K562 (cell line): Measurements from ENCODE around the gene STRIP1. TPM values are rescaled to one million over a fixed set of nuclear protein-coding genes. Genes with fewer than 3 reads are reported as not detected.

Experiments
- ATAC-seq: fragments of 200-7000 bp; cut with Tn5 transposase; 3 replicates; pipeline ENCODE4 v1.9.1; 2020; ENCODE audit warnings: moderate library complexity
- BruUV-seq: library from RNA; stranded (reverse); fragments of 400-500 nt; replicated peaks from 2 replicates; lab custom pipeline; 2021; lab: Mats Ljungman, UMichigan
- CTCF ChIA-PET: fragments of 300-600 bp; formaldehyde crosslinking; extraction: SDS; loops from one replicate; lab custom pipeline; 2021; ENCODE audit warnings: low intra/inter-chr PET ratio; lab: Yijun Ruan, JAX
- POLR2A ChIA-PET: fragments of 300-600, 350-650 bp; sonication (Branson Sonifier 250); formaldehyde crosslinking; extraction: SDS; loops from one replicate; lab custom pipeline; 2021; ENCODE audit warnings: antibody characterized with exemption, inconsistent platforms; lab: Yijun Ruan, JAX
- DNase-seq, 4 experiments: peaks; one replicate each; pipeline versions ENCODE4 v3.0.0 to v3.0.0-alpha.2; 2011 to 2018; ENCODE audit warnings: low spot score in 3 of 4, mixed read lengths in 3 of 4; ENCODE audit errors: extremely low read depth in 1 of 4
- FAIRE-seq: peaks from 2 replicates; lab custom pipeline; 2011; peaks lifted over from hg19 to GRCh38; lab: Jason Lieb, UNC
- H2AFZ ChIP-seq: 2 replicates; pipeline ENCODE4 v1.6.0; 2011; ENCODE audit warnings: low read depth, low read length, control low read depth, inconsistent platforms
- H3K27ac ChIP-seq: fragments of 200-600 bp; 3 replicates; pipeline ENCODE4 v1.8.0; 2011; ENCODE audit warnings: low read depth, mild to moderate bottlenecking, control low read depth, inconsistent platforms, low read length, moderate library complexity, mixed read lengths; ENCODE audit errors: extremely low read depth
- H3K27me3 ChIP-seq, 2 experiments: fragments of 300-600 bp in 1 of 2; 2 replicates in 1 of 2; 3 replicates in 1 of 2; pipeline versions ENCODE4 v1.6.0 to v1.8.0; 2011; ENCODE audit warnings: inconsistent platforms in 2 of 2, low read length in 2 of 2, mild to moderate bottlenecking in 1 of 2, mixed read lengths in 1 of 2, moderate library complexity in 1 of 2; ENCODE audit not compliant: control insufficient read depth in 2 of 2, insufficient read depth in 2 of 2
- H3K36me3 ChIP-seq: fragments of 300-600 bp; 3 replicates; pipeline ENCODE4 v1.8.0; 2011; ENCODE audit warnings: mild to moderate bottlenecking, low read length, inconsistent platforms; ENCODE audit not compliant: control insufficient read depth, insufficient read depth
- H3K4me1 ChIP-seq, 2 experiments: fragments of 200-600 bp in 1 of 2; replicated peaks in 1 of 2; 2 replicates in 1 of 2; 3 replicates in 1 of 2; pipeline versions ENCODE4 v1.5.1 to v1.8.0; 2011; ENCODE audit warnings: inconsistent platforms in 2 of 2, low read length in 2 of 2, mild to moderate bottlenecking in 1 of 2, mixed read lengths in 1 of 2, moderate library complexity in 1 of 2; ENCODE audit not compliant: control insufficient read depth in 2 of 2, insufficient read depth in 2 of 2
- H3K4me2 ChIP-seq: 2 replicates; pipeline ENCODE4 v1.6.1; 2011; ENCODE audit warnings: low read length, control low read depth, inconsistent platforms, mixed read lengths; ENCODE audit not compliant: insufficient read depth
- H3K4me3 ChIP-seq: fragments of 200-600 bp; sonication (generic), shearing (Covaris generic); 2 replicates; pipeline ENCODE4 v1.5.1; 2016; ENCODE audit warnings: control low read depth, inconsistent platforms
- H3K79me2 ChIP-seq: fragments of 200-600 bp; 3 replicates; pipeline ENCODE4 v1.8.0; 2011; ENCODE audit warnings: low read length, inconsistent platforms; ENCODE audit not compliant: control insufficient read depth, insufficient read depth
- H3K9ac ChIP-seq, 2 experiments: 2 replicates each; pipeline versions ENCODE4 v1.6.0 to v1.6.1; 2011; ENCODE audit warnings: low read depth in 2 of 2, low read length in 2 of 2, control low read depth in 1 of 2, inconsistent platforms in 1 of 2, mild to moderate bottlenecking in 1 of 2, mixed read lengths in 1 of 2; ENCODE audit not compliant: insufficient read depth in 1 of 2
- H3K9me1 ChIP-seq: one replicate; pipeline ENCODE4 v1.6.0; 2011; ENCODE audit warnings: inconsistent platforms, mild to moderate bottlenecking, low read length, moderate library complexity; ENCODE audit not compliant: control insufficient read depth, insufficient read depth
- H3K9me3 ChIP-seq: replicated peaks from 2 replicates; pipeline ENCODE4 v1.5.1; 2011; ENCODE audit warnings: low read depth, low read length, inconsistent platforms; ENCODE audit not compliant: control insufficient read depth, insufficient read depth
- H4K20me1 ChIP-seq: replicated peaks from 2 replicates; pipeline ENCODE4 v1.6.1; 2011; ENCODE audit warnings: low read length, inconsistent platforms, mixed read lengths; ENCODE audit not compliant: control insufficient read depth, insufficient read depth
- HOXB6 ChIP-seq: fragments of 250-450 bp; sonication (Bioruptor Pico); IDR thresholded peaks from 2 replicates; pipeline ENCODE4 v1.5.1; 2022; ENCODE audit warnings: mild to moderate bottlenecking, borderline replicate concordance
- POLR2G ChIP-seq: fragments of 200-400 bp; formaldehyde crosslinking; IDR thresholded peaks from 2 replicates; pipeline ENCODE4 v1.6.1; 2017; ENCODE audit warnings: low read depth, mild to moderate bottlenecking, antibody characterized with exemption, low read length, moderate library complexity
- WGBS: fragments of 100-300 bp; shearing (Covaris generic); methylation state at CpG from one replicate; pipeline ENCODE4 v1.1.6; 2016; ENCODE audit warnings: low coverage, mixed read lengths; ENCODE audit not compliant: insufficient coverage; ENCODE audit errors: missing lambda C conversion rate; 5-methylcytosine and 5-hydroxymethylcytosine counted together
- in situ Hi-C: fragments of 300-500 bp; cut with MboI; formaldehyde crosslinking; loops from 4 replicates; pipeline ENCODE4 v1.15.0; 2018; ENCODE audit warnings: inconsistent platforms, mixed read lengths
- intact Hi-C: fragments of 100-400 bp; cut with micrococcal nuclease; formaldehyde crosslinking; loops from 2 replicates; pipeline ENCODE4 v1.14.2; 2022
- polyA plus RNA-seq, 8 experiments: library from polyadenylated mRNA; depleted of rRNA in 4 of 8; stranded (reverse) in 5 of 8; unstranded in 3 of 8; fragments of >200 nt; fragmentation: Nextera tagmentation in 2 of 8; fragmentation: Illumina TruSeq in 1 of 8; extraction: Ambion mirVana in 2 of 8; extraction: Trizol in 1 of 8; gene quantifications; 2 replicates each; pipeline versions ENCODE4 v1.2.1 to v1.2.3, GENCODE V29; 2011 to 2014; ENCODE audit warnings: inconsistent platforms in 1 of 8, missing spikeins in 1 of 8
- total RNA-seq, 7 experiments: library from RNA; depleted of rRNA in 6 of 7; stranded (reverse); fragments of >200 nt in 6 of 7; fragmentation: Illumina TruSeq in 2 of 7; extraction: Trizol in 2 of 7; gene quantifications; 2 replicates each; pipeline versions ENCODE4 v1.2.1 to v1.2.3, GENCODE V29; 2011 to 2021; ENCODE audit warnings: low replicate concordance in 1 of 7

STRIP1 gene
- total and polyA plus RNA-seq, 9 of the 15 experiments (the other 6 are each of a cell fraction or from before 2014, with no cell fraction given), result 9.9 to 42.3 (median 32.0) TPM

GRCh38 chr1:110068646-110069403 lies 34.4 kb downstream of the STRIP1 start:
- FAIRE-seq (no peak), DNase-seq (no peak), ATAC-seq (no peak)
- no peak overlapping the region for H3K4me3 ChIP-seq
- H3K27me3 ChIP-seq, result peaks cover 8 to 29% of the 10 kb centered on the region in 2 experiments; a peak in 4 of 5 replicates
- H3K9me1 ChIP-seq, result no peaks in the 10 kb centered on the region
- no peaks in the 10 kb centered on the region for H3K36me3 ChIP-seq
- 61% methylated on average over 43 of the region's 68 CpGs for WGBS
- ChIA-PET CTCF (no interaction called here), POLR2A (interaction anchor here (0.6 kb wide), 1 partner anchor 671 kb away, joined by 3 read pairs; no protein-coding TSS in a partner anchor)
- no peak overlapping the region for H3K4me2 ChIP-seq
- peaks cover 0 to 8% of the 10 kb centered on the region in 2 experiments; a peak in 1 of 5 replicates for H3K4me1 ChIP-seq
- H4K20me1 ChIP-seq, result peaks cover 8% of the 10 kb centered on the region; the same call in 1 of the 2 replicates
- H3K9me3 ChIP-seq, result no peaks in the 10 kb centered on the region
- 0 out of 2 replicates have a peak, but pooled peaks have one; percentile 8 for TF ChIP-seq POLR2G
- no peak for TF ChIP-seq HOXB6
- TF ChIP-seq, all 486 proteins: peak for 1
- intact Hi-C loops (no loop called here), in situ Hi-C loops (no loop called here)
- no peaks in the 10 kb centered on the region for H3K79me2 ChIP-seq
- no peak overlapping the region for H2AFZ ChIP-seq
- no TSS peak for BruUV-seq
- H3K27ac ChIP-seq, result no peak overlapping the region
- no peak overlapping the region for H3K9ac ChIP-seq
